Panc1 (cell line): Measurements from ENCODE around the gene UBL4B. TPM values are rescaled to one million over a fixed set of nuclear protein-coding genes. Genes with fewer than 3 reads are reported as not detected.

ENCODE experiments used
- ATAC-seq: fragments of 200-7000 bp; cut with Tn5 transposase; 2 replicates; pipeline ENCODE4 v1.9.1; 2020; ENCODE audit warnings: mild to moderate bottlenecking, moderate library complexity
- BruUV-seq: library from RNA; stranded (reverse); fragments of 400-500 nt; replicated peaks from 2 replicates; lab custom pipeline; 2021; lab: Mats Ljungman, UMichigan
- CTCF ChIA-PET: fragments of 300-600 bp; sonication (Branson Sonifier 250); formaldehyde crosslinking; loops from one replicate; lab custom pipeline; 2022; ENCODE audit warnings: antibody characterized with exemption; lab: Charles Lee
- POLR2A ChIA-PET: fragments of 300-600 bp; sonication (Branson Sonifier 250); formaldehyde crosslinking; loops from one replicate; lab custom pipeline; 2022; ENCODE audit warnings: antibody characterized with exemption; lab: Charles Lee
- DNase-seq: peaks from one replicate; pipeline ENCODE4 v3.0.0-alpha.2; 2010; ENCODE audit warnings: low read depth, low spot score
- H3K27ac ChIP-seq: 2 replicates; pipeline ENCODE4 v1.5.1; 2011; ENCODE audit warnings: mild to moderate bottlenecking, low read length, inconsistent platforms
- H3K27me3 ChIP-seq: fragments of 200-500 bp; sonication (Bioruptor generic); 2 replicates; pipeline ENCODE4 v1.6.0; 2014; ENCODE audit warnings: low read length, inconsistent platforms; ENCODE audit not compliant: control insufficient read depth, insufficient read depth
- H3K36me3 ChIP-seq: fragments of 200-500 bp; sonication (Bioruptor generic); 2 replicates; pipeline ENCODE4 v1.5.1; 2014; ENCODE audit warnings: inconsistent platforms, mild to moderate bottlenecking, low read length, moderate library complexity; ENCODE audit not compliant: control insufficient read depth, insufficient read depth
- H3K4me1 ChIP-seq: 2 replicates; pipeline ENCODE4 v1.5.1; 2011; ENCODE audit warnings: inconsistent platforms, mild to moderate bottlenecking, low read length, moderate library complexity; ENCODE audit not compliant: control insufficient read depth, insufficient read depth
- H3K4me3 ChIP-seq, 2 experiments: 2 replicates each; pipeline ENCODE4 v1.5.1; 2011 to 2012; ENCODE audit warnings: low read depth in 2 of 2, low read length in 2 of 2, mild to moderate bottlenecking in 2 of 2, inconsistent platforms in 1 of 2, moderate library complexity in 1 of 2
- H3K9me3 ChIP-seq: fragments of 200-500 bp; sonication (Bioruptor generic); 2 replicates; pipeline ENCODE4 v1.5.1; 2014; ENCODE audit warnings: low read depth, mild to moderate bottlenecking, inconsistent platforms, low read length, moderate library complexity; ENCODE audit not compliant: control insufficient read depth, insufficient read depth
- CTCF ChIP-seq: fragments of 450-650 bp; IDR thresholded peaks from 2 replicates; pipeline ENCODE4 v1.5.1; 2017; ENCODE audit warnings: mild to moderate bottlenecking
- POLR2AphosphoS5 ChIP-seq: IDR thresholded peaks from 2 replicates; pipeline ENCODE4 v1.6.1; 2012; ENCODE audit warnings: mild to moderate bottlenecking, low read depth, low read length, moderate library complexity
- REST ChIP-seq, 2 experiments: IDR thresholded peaks; 2 replicates each; pipeline ENCODE4 v1.6.1; 2011 to 2012; ENCODE audit warnings: low read depth in 2 of 2, control low read depth in 1 of 2, low read length in 1 of 2, mild to moderate bottlenecking in 1 of 2, moderate library complexity in 1 of 2; ENCODE audit not compliant: insufficient read depth in 1 of 2
- SIN3A ChIP-seq: IDR thresholded peaks from 2 replicates; pipeline ENCODE4 v1.6.1; 2012; ENCODE audit warnings: low read depth, mild to moderate bottlenecking, low read length, moderate library complexity, borderline replicate concordance; ENCODE audit not compliant: insufficient read depth
- TCF7L2 ChIP-seq: IDR thresholded peaks from 2 replicates; pipeline ENCODE4 v1.6.1; 2011; ENCODE audit warnings: mild to moderate bottlenecking, low read depth, low read length, inconsistent platforms
- in situ Hi-C: cut with HindIII; loops from 2 replicates; pipeline ENCODE4 v1.10.0; 2016; ENCODE audit warnings: low sequenced_read_pairs, low pct_unique_long_range_greater_than_20kb
- intact Hi-C: fragments of 100-400 bp; cut with micrococcal nuclease; formaldehyde crosslinking; loops from one replicate; pipeline ENCODE4 v1.10.0; 2022; ENCODE audit not compliant: unreplicated experiment
- total RNA-seq: library from RNA; stranded (reverse); gene quantifications from one replicate; pipeline ENCODE4 v1.2.1, GENCODE V29; 2021; ENCODE audit not compliant: unreplicated experiment

Gene UBL4B
- total RNA-seq, 1 experiment from 2014 or later = not detected

- Histone ChIP-seq H3K27ac (no peak overlapping the region), H3K27me3 (no peaks in the 10 kb centered on the region), H3K9me3 (no peaks in the 10 kb centered on the region), H3K4me1 (no peaks in the 10 kb centered on the region), H3K4me3 (no peak overlapping the region), H3K36me3 (no peaks in the 10 kb centered on the region)
- ATAC-seq = no peak
- intact Hi-C loops = loop anchor here (1.0 kb wide), 1 partner anchor 19 kb away; no protein-coding TSS in a partner anchor
- no peak for DNase-seq
- POLR2A ChIA-PET = no interaction called here
- in situ Hi-C loops = no loop called here
- no TSS peak for BruUV-seq
- CTCF ChIA-PET = no interaction called here
- TF ChIP-seq TCF7L2 (no peak), REST (IDR thresholded peaks at IDR 0.05; ENCODE audit: insufficient read depth in 1 of 2, low read depth in 2 of 2, low read length in 1 of 2) (no peak), POLR2AphosphoS5 (no peak), CTCF (no peak), SIN3A (no peak)
These were observed 43.4 kb upstream of the UBL4B start for GRCh38 chr1:110068646-110069403.

GRCh38 chr1:110069404-110070281 lies 42.6 kb upstream of the UBL4B start:
- H3K9me3 ChIP-seq = no peaks in the 10 kb centered on the region
- ChIA-PET CTCF (no interaction called here), POLR2A (no interaction called here)
- no TSS peak for BruUV-seq
- intact Hi-C loops (no loop called here), in situ Hi-C loops (no loop called here)
- H3K4me1 ChIP-seq = no peaks in the 10 kb centered on the region
- no peaks in the 10 kb centered on the region for H3K27me3 ChIP-seq
- no peak overlapping the region for H3K4me3 ChIP-seq
- no peak for DNase-seq
- H3K27ac ChIP-seq = no peak overlapping the region
- no peak for TF ChIP-seq REST (IDR thresholded peaks at IDR 0.05; ENCODE audit: insufficient read depth in 1 of 2, low read depth in 2 of 2, low read length in 1 of 2)
- TF ChIP-seq TCF7L2 = no peak
- TF ChIP-seq POLR2AphosphoS5 = no peak
- no peak for TF ChIP-seq CTCF
- no peak for ATAC-seq
- no peaks in the 10 kb centered on the region for H3K36me3 ChIP-seq
